NOMO-1 treated with DMSO at 0.1 percent for 48 hours (cell line): ENCODE data around the gene SLC6A12.
"Not testable (repeated sequence)": the region's sequence is repeated elsewhere in the genome, so short reads cannot be mapped to it uniquely, and the experiment has no call there.

Experiments
- DNase-seq: peaks from one replicate; lab custom pipeline; 2025; ENCODE audit not compliant: unreplicated experiment; lab: John Stamatoyannopoulos, UW

Gene SLC6A12

DNA sequence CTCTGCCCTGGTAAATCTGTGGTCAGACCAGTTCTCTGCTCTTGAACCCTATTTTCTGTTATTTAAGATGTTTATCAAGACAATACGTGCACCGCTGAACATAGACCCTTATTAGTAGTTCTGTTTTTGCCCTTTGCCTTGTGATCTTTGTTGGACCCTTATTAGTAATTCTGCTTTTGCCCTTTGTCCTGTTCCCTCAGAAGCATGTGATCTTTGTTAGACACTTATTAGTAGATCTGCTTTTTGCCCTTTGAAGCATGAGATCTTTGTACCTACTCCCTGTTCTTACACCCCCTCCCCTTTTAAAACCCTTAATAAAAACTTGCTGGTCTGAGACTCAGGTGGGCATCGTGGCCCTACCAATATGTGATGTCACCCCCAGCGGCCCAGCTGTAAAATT lies 22.0 kb upstream of the SLC6A12 start:
- DNase-seq = not testable (repeated sequence)

DNA sequence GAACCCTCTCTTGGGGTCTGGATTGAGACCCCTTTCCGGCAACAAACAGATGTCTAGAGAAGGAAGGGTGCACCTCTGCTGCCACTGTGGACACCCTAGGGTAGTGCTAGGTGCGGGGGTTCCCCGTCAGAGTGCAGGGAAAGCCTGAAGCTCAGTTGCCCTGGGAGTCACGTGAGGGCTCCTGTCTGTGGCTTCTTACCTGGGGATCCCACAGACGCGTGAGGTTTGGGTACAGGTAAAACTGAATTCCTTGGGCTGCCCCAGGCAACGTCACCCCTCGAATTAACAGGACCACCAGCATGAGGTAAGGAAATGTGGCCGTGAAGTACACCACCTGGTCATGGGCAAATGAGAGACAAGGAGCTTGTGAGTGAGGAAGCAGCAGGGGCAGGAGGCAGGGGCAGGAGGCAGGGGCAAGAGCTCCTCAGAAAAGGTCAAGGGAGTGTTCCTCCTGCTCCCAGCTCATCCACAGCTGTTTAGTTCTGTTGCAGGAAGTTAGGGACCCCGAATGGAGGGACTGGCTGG lies 21.0 kb upstream of the SLC6A12 start:
- no peak for DNase-seq

DNA sequence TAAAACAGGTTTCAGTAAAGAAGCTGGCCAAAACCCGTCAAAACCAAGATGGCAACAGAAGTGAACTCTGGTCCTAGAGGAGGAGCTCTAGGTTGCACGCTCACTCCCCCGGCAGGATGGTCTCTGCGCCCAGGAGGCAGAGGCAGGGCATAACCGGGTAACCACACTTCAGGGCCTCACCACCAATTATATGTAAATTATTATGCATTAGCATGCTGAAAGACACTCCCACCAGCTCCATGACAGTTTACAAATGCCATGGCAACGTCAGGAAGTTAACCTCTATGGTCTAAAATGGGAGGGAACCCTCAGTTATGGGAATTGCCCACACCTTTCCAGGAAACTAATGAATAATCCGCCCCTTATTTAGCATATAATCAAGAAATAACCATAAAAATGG lies 20.1 kb upstream of the SLC6A12 start:
- DNase-seq = no peak

DNA sequence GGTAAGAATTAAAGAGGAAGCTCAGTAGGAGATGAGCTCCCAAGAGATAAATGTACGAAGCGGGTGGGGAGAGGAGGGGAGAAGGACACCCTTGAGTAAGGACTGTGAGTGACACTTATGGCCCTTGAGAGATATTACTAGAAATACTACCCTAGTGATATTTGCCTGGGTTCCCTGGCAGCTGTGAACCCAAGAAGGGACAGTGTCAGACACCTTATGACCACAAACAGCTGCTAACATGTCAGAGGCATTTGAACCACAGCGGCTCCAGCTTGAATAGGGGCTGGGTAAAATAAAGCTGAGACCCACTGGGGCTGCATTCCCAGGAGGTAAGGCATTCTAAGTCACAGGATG lies 19.6 kb upstream of the SLC6A12 start:
- no peak for DNase-seq

DNA sequence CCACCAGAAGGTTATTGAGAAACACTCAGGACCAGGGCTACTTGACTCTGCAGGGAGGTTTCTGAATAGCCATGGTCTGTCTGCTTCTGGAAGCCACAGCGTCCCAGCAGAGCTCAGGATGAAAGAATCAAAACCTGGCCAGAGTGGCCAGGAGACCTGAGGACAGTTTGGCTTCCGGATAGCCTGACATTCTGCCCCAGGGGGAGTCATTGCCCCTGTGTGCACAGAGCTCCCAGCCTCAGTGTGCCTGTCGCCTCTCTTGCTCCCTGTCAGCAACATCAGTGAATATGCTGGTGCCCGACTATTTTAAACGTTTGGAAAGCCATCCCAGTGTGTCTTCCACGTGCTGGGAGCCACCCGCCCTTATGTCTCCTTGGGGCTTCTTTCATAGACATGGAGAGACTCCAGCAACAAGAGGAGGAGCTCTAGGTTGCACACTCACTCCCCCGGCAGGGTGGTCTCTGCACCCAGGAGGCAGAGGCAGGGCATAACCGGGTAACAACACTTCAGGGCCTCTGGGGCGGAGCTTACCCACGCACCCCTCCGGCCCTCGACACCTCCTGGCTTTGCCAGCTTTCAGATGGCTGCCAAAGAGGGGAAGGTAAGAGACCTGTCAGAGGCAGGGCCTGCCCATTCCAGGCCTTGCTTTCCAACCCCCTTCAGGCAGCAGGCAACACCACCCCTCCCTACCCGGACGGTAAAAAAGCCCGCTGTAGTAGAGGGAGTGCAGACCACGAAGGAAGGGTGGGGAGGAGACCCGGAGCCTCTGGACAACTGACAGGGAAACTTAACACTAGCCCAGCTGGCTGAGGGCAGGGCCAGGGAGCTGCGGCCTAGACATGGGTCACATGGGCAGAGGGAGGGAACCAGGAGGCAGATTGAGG lies 19.0 kb upstream of the SLC6A12 start:
- DNase-seq = peak; percentile 14

DNA sequence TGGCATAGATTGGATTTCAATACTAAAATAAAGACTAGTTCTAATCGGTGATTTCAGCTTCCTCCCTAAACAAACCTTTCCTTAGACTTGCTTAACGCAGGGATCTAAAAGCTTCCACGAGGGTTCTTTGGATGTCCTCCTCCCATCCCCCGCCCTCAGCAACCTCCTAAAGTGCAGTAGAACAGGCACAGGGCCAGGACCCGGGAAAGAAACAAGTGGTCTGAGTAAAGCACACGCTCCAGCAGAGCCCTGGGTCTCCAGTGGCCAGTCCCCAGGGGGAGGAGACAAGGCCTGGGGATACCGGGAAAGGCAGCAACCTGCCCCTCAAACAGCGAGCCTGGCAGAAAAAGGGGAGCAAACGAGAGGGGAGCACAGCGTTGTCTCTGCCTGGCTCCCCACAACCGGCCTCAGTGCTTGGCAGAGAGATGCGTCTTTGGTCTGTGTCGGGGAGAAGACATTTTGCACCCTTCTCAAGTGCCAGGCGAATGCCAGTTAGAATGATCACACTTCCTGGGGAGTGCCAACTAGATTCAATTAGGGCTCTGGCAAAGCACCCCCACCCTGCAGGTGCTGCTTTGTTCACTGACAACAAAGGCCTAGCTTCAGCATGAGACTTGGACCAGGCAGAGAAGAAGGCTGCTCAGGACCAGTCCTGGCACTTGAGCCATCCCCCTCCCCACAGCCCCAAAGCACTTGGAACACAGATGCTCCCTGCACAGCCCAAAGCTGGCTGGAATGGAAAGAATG lies 17.1 kb upstream of the SLC6A12 start:
- no peak for DNase-seq

DNA sequence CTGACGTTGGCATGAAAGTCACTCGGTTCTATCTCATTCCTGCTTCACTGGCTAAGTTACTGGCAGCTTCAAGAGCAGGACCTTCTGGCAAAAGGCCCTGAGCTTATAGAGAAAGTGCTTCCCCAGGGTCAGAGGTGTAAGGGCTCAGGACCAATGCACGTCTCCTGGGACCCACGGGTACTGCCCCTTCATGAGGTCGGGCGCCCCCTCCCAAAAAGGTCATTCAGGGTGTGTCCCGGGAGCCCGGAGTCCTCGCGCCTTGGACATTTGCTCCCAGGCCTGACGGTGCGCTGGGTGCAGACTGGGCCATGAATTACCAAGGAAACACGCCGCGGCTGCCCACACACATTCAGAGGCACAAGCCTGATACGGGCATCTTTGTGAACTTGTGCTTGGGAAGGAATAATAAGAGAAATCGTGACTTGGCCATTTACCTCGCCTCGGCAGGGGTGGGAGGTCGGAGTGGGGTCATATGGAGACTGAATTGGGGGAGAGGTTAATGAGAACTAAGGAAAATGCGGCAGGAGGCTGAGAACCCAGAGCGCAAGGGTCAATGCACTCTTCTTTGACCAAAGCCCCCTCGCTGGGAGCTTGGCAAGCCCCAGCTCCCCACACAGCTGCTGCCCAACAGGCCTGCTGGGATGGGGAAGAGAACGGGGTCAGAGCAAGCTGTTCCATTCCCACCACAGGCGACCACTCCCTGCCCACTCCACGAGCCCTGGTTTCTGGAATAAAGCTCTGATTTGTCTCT lies 15.7 kb upstream of the SLC6A12 start:
- DNase-seq = no peak

DNA sequence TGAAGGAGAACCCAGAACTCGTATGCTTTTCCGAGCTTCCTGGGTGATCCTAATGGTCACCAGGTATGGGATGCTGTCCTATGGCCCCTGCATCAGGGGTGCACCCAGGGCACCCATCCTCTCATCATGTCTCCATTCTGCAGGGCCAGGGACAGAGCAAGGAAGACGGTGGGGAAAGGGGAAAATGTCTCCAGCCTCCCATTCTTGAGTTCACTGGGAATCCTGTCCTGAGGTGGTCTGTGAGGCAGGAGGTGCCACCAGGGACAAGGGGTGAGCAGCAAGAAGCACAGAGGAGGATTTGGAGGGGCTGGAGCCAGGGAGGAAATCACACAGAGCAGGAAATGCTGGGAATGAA lies 14.9 kb upstream of the SLC6A12 start:
- no peak for DNase-seq

DNA sequence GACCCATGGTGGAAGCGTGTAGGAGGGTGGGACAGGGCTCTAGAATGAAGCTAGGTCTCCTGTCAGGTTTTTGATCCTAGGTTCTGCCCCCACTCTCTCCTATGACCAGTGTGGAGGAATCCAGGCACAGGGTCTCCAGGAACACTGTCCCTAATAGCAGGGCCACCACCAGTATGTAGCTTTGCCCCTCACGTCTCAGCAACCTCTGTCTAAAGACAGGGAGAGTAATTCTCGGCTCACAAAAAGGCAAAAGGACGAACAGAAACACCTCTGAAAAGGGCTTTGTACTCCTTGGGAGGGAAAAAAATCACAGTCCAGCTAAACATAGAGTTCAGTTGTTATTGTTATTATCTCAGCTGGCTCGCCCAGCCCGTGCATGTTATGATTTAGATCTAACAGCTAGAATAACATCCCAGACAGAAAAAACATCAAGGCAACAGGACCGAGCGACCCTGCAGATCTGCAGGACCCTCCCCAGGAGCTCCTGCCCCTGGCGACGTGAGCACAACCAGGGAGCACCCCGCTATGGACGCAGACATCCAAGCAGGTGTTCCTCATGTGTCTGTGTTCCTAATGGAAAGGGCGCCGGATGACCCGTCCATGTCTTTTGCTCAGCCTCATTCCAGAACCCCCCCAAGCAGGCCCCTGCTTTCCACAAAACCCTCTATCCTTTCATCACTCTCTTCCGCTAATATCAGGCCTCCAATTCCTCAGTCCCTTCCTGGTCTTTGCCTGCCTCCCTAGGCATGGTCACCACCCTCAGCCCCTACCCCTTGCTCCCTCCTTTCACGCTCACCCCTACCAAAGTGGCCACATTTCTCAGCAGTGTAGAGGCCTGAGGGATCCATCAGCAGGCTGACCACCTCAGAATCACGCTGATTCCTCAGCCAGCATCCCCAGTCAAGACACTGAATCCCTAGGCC lies 14.2 kb upstream of the SLC6A12 start:
- DNase-seq = no peak

DNA sequence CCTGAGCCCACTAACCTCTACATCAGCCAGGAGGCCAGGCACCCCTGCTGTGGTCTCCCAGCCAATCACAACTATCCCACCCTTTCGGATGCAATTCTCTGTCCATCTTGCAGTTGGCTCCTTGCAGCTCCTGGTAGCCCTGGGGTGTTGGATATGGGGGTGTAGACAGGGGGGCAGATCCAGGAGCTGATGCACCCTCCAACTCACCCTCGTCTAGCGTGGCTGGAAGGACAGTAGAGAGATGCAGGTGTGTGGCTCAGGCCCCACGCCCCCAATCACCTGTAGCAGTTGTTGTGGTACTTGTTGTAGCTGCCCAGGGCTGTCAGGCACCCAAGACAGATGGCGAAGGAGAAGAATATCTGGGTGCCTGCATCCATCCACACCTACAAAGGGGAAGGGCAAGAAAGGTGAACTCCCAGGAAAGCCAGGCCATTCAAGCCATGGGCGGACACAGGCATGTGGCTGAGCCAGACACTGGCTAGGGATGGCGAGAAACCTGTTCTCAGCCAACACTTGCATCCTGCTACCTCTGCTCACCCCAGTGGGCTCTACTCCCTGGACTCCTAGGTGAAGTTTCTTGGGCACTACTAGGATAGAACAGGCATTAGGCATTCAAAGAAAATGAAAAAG lies 13.4 kb upstream of the SLC6A12 start:
- DNase-seq = no peak

DNA sequence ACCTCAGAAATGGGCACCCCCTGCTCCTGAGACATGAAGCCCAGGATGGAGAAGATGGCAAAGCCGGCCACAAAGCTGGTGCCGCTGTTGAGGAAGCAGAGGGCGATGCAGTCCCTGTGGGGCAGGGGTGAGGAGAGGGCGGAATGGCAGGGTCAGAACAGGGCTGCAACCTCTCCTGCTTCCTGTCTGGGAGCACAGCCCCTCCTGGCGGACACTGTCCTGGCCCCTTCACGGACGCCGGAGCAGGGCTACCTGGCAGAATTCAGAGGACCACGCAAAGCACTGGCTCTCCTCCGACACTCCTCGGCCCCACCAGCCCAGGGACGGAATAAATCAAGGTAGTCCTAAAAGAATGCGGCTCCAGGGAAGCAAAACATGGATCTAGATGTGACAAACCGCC lies 12.4 kb upstream of the SLC6A12 start:
- DNase-seq = no peak

DNA sequence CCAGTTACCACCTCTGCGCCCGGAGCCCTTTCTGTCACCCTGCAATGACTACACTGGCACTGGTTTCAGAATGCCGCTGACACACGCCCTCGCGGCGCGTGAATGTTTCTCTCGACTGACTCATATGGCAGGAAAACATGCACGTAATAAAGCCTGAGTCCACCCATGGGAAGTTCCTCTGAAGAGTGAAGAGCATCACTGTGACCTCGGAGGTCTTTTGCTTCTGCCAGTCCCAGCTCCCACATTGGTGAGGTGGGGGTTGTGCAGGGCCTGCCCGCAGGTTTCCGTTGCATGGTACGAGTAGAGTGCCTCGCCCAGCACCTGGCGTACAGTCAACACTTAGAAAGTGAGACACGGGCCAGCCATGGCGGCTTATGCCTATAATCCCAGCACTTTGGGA lies 11.1 kb upstream of the SLC6A12 start:
- DNase-seq = no peak

DNA sequence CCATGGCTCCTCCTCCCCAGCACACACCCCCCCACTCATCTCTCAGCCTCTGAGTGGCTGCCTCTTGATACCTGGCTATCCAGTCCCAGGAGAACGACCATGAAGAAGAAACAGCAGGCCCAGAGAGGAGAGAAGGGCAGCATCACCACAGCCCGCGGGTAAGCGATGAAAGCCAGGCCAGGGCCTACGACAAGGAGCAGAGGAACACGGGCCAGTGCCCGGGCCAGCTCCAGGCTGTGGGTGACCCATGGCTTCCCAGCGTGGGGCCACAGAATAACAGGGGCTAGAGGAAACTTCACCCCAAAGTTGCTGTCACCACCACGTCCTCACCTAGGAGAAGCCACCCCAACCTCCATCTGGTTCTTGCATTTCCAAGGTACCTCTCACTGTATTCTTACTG lies 10.4 kb upstream of the SLC6A12 start:
- DNase-seq = no peak

DNA sequence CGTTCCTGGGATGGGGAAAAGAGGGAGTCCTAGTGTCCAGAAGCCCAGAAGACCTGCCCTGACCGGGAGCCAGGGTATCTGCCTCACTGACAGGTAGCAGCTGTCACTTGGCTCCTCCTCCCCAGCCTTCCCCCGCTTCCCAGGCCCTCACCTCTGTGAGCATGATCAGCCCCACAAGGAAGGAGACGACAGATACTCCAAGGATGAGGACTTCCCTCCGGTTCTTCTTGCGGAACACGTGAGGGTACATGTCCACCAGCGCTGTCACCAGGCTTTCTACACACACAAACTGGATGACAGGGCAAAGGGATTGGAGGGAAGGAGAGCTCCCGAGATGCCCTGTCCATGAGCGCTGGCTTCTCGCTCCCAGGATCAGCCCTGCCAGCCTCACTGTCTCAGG lies 9.9 kb upstream of the SLC6A12 start:
- DNase-seq = no peak

DNA sequence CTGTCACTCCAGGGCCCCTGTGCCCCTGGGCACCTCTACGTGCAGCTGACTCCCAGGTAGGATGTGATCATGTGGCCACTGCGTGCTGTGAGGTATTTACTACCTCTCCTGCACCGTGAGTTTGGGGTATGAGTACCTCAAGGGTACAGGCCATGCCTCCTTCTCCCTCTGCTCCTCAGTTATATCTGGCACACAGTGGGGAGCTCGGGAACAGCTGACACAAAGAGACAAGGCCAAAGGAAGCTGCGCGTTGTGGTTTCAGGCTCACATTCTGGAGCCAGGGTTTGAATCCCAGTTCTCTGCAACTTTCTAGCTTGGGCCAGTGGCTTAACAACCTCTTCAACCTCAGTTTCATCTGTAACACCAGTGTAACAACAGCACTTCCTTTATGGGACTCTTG lies 7.8 kb upstream of the SLC6A12 start:
- DNase-seq = no peak

DNA sequence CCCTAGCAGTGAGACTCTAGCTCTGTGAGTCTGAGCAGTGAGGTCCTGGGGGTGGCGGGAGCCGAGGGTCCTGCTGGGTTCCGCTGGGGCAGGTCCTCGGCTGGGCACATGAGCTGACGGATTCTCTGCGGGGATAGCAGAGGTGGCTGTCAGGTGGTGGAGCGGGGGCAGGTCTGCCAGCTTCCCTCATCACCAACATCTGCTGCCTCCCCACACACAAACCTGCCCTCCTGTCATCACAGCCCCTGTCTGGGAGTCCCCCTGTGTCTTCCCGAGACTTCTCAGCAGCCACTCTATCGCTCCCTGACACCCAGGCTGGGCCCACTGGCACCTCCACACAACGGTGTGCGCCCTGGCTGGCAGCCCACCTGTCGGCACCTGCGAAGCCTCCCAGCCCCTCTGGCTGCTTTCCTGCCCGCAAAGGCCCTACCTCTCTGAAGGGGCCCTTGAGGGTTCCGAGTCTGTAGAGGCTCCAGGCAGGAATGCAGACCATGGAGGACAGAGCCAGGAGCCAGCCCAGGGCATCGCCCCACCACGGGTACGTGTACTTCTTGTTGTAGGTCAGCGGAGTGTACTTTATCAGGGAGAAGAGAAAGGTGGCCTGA lies 7.1 kb upstream of the SLC6A12 start:
- no peak for DNase-seq

DNA sequence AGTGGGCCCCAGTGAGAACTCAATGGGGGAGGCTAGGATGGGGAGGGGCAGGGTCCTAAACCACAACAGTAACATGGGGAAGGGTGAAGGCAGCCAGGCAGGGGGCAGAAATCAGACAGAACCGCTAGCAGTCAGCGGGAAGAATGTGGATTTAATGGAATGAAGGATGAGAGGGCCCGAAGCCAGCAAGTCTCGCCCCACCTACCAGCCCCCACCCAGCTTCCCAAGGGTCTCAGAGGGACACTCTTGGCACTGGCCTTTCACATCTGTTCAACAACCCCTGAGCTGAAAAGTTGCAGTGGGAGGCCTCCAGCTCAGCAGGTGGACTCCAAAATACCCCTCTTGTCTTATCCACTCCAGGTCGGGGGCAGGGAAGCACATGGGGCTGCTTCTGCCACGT lies 6.5 kb upstream of the SLC6A12 start:
- no peak for DNase-seq

DNA sequence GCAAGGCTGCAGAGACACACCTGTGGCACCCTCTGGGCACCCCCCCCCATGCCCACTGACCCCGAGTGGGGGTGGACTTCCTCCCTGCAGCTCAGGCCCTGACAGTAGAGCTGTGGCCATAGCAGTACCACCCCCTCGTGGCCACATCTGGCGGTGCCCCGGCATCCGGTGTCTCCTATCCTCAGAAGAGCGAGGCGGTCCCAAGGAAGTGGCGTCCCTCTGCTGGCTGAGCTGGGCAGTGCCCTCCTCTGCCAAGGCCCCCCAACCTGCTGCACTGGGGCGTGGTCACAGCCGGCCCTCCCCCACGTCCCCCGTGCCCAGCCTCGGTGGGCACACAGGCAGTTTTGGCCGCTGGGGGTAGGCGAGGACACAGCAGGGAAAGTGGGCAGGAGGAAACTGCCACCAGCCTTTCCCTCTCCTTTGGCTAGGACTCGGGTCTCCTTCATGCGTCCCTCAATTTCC lies 6.0 kb upstream of the SLC6A12 start:
- peak; percentile 80 for DNase-seq

DNA sequence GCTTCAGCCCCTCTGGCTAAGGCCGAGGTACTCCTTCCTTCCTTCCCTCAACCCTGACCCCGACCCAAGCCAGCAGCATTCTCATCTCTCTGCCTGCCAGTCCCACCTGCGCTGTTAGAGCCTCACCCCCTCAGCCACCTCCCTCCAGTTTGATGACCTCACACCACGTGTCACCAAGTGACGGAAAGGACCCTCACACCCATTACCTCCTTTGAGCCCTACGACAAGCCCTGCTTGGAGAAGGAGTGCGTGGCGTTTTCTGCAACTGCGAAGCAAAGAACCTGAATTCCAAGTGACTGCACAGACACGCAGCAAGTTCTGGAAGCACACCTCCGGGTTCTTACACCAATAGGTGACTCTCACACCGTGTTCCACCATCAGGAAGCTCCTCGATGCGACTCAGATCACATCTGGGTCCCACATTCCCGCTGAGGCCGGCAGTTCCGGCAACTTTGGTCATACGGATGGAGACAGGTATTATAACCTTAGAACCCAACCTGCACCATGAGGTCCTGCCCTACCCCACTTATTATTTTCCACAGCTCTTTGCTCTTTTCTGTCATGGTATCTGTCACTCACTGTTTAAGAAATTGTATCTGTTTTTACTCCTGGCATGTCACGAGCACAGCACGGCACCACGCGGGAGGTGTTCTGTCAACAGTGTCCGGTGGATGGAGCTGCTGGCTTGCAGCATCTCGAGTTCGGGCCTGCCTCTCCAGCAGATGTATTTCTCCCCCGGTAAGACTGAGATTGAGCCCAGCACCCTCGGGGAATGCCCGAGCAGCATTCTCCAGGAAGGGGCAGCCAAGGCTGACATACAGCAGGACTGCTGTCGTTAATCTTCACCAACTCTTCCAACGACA lies 5.0 kb upstream of the SLC6A12 start:
- DNase-seq = no peak
